Activated CD8-positive, alpha-beta T cell treated with anti-CD3 and anti-CD28 coated beads for 36 hours (primary cell): Measurements from ENCODE around the gene LRRC34. TPM values are rescaled to one million over a fixed set of nuclear protein-coding genes. Genes with fewer than 3 reads are reported as not detected.

Source experiments
- ATAC-seq: fragments of 200-7000 bp; cut with Tn5 transposase; one replicate; pipeline ENCODE4 v1.10.0; 2021; ENCODE audit warnings: mild to moderate bottlenecking, moderate library complexity
- CTCF ChIA-PET: fragments of 350-600 bp; sonication (Branson Sonifier 250); formaldehyde crosslinking; loops from one replicate; lab custom pipeline; 2021; ENCODE audit warnings: antibody characterized with exemption; lab: Charles Lee
- POLR2A ChIA-PET: fragments of 350-600 bp; sonication (Branson Sonifier 250); formaldehyde crosslinking; loops from one replicate; lab custom pipeline; 2021; ENCODE audit warnings: antibody characterized with exemption; lab: Charles Lee
- DNase-seq: peaks from one replicate; pipeline ENCODE4 v3.0.0-alpha.2; 2020
- H3K27ac Mint-ChIP-seq: one replicate; pipeline ENCODE4 v1.8.0; 2021; ENCODE audit warnings: mild to moderate bottlenecking, mixed read lengths
- H3K27me3 Mint-ChIP-seq: one replicate; pipeline ENCODE4 v1.8.0; 2021; ENCODE audit warnings: mixed read lengths
- H3K36me3 Mint-ChIP-seq: one replicate; pipeline ENCODE4 v1.8.0; 2021; ENCODE audit warnings: low read depth, mixed read lengths
- H3K4me1 Mint-ChIP-seq: one replicate; pipeline ENCODE4 v1.8.0; 2021; ENCODE audit warnings: low read depth, mixed read lengths
- H3K4me3 Mint-ChIP-seq: one replicate; pipeline ENCODE4 v1.8.0; 2021; ENCODE audit warnings: mild to moderate bottlenecking, moderate library complexity, mixed read lengths
- H3K9me3 Mint-ChIP-seq: one replicate; pipeline ENCODE4 v1.8.0; 2021; ENCODE audit warnings: mixed read lengths
- intact Hi-C: fragments of 100-400 bp; cut with micrococcal nuclease; formaldehyde crosslinking; loops from one replicate; pipeline ENCODE4 v1.10.0; 2022
- total RNA-seq, 2 experiments: library from RNA; stranded (reverse); gene quantifications; one replicate each; pipeline ENCODE4 v1.2.3, GENCODE V29; 2021
- TF ChIP-seq, protein P1 (sequence below): fragments of 200-600 bp; IDR thresholded peaks from one replicate; pipeline ENCODE4 v1.8.0; 2022; ENCODE audit warnings: antibody characterized with exemption, mild to moderate bottlenecking

The LRRC34 gene
- total RNA-seq, 2 experiments from 2014 or later, result 6.6 to 6.8 TPM

DNA sequence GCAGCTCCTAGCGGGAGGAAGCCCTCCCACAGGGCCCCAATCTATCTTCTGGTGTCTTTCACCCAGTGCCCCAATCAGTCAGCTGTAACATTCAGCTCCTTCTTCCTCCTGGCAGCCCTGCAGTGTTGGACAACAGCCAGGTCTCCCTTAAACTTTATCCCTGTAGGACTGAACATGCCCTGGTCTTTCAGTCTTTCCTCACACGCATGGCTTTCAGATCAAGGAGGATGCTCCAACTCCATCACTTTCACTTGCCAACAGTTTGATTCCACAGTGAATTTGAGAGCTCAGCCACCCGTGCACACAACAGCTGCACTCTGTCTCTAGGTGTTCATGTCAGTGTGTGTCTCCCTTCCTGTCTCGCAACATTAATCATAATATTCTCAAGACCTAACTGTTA is 28.5 kb upstream of the LRRC34 start:
- Mint-ChIP-seq H3K4me3 (no peak overlapping the region), H3K4me1 (no peaks in the 10 kb centered on the region), H3K36me3 (no peaks in the 10 kb centered on the region), H3K9me3 (no peaks in the 10 kb centered on the region), H3K27me3 (peaks cover 7% of the 10 kb centered on the region), H3K27ac (no peak overlapping the region)
- ATAC-seq (no peak), DNase-seq (no peak)
- CTCF ChIA-PET, result interaction anchor here (1.7 kb wide), 1 partner anchor 22 kb away, joined by 6 read pairs; no protein-coding TSS in a partner anchor
- intact Hi-C loops, result no loop called here
- POLR2A ChIA-PET, result no interaction called here
- TF ChIP-seq, protein P1, sequence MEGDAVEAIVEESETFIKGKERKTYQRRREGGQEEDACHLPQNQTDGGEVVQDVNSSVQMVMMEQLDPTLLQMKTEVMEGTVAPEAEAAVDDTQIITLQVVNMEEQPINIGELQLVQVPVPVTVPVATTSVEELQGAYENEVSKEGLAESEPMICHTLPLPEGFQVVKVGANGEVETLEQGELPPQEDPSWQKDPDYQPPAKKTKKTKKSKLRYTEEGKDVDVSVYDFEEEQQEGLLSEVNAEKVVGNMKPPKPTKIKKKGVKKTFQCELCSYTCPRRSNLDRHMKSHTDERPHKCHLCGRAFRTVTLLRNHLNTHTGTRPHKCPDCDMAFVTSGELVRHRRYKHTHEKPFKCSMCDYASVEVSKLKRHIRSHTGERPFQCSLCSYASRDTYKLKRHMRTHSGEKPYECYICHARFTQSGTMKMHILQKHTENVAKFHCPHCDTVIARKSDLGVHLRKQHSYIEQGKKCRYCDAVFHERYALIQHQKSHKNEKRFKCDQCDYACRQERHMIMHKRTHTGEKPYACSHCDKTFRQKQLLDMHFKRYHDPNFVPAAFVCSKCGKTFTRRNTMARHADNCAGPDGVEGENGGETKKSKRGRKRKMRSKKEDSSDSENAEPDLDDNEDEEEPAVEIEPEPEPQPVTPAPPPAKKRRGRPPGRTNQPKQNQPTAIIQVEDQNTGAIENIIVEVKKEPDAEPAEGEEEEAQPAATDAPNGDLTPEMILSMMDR, result no peak

DNA sequence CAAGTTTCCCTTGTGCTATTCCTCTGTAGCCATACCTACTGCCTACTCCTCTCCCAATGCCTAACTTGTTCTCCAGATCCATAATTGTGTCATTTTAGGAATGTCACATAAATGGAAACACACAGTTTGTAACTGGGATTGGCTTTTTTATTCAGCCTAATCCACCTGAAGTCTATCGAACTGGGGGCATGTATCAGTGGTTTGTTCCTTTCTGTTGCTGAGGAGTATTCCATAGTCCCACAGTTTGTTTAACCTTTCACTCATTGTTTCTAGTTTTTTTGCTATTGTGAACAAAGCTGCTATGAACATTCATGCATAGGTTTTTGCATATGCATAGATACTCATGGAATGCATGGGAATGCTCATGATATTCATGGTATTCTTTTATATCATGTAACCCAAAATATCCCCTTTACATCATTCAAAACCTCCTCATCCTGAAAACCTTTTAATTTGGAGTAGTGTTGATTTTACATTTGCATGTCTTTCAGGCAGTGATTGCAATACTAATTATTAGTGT is 25.9 kb upstream of the LRRC34 start:
- no peaks in the 10 kb centered on the region for H3K36me3 Mint-ChIP-seq
- ATAC-seq (no peak), DNase-seq (no peak)
- no peaks in the 10 kb centered on the region for H3K4me1 Mint-ChIP-seq
- CTCF ChIA-PET, result no interaction called here
- intact Hi-C loops, result no loop called here
- POLR2A ChIA-PET, result no interaction called here
- no peaks in the 10 kb centered on the region for H3K9me3 Mint-ChIP-seq
- H3K27ac Mint-ChIP-seq, result no peak overlapping the region
- TF ChIP-seq, protein P1, result no peak
- no peak overlapping the region for H3K4me3 Mint-ChIP-seq
- peaks cover 7% of the 10 kb centered on the region for H3K27me3 Mint-ChIP-seq

DNA sequence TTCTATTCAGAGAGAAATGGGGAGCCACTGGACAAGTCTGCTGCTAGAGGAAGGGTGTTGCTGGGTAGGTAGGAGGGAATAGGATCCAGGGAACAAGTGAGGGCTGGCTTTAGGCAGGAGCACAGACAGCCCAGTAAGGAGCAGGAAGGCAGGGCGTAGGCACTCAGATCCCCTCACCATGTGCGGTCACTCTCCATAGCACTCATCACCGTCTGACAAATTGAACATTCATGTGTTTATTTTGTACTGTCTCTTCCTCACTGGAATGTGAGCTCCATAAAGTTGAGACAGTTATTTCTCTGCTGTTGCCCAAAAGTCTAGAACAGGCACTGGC is 24.2 kb upstream of the LRRC34 start:
- ChIA-PET POLR2A (no interaction called here), CTCF (no interaction called here)
- DNase-seq, result no peak
- no peaks in the 10 kb centered on the region for H3K4me1 Mint-ChIP-seq
- H3K4me3 Mint-ChIP-seq, result no peak overlapping the region
- ATAC-seq, result no peak
- intact Hi-C loops, result no loop called here
- TF ChIP-seq, protein P1, result no peak
- no peaks in the 10 kb centered on the region for H3K9me3 Mint-ChIP-seq
- H3K36me3 Mint-ChIP-seq, result no peaks in the 10 kb centered on the region
- H3K27ac Mint-ChIP-seq, result no peak overlapping the region
- H3K27me3 Mint-ChIP-seq, result peaks cover 7% of the 10 kb centered on the region

DNA sequence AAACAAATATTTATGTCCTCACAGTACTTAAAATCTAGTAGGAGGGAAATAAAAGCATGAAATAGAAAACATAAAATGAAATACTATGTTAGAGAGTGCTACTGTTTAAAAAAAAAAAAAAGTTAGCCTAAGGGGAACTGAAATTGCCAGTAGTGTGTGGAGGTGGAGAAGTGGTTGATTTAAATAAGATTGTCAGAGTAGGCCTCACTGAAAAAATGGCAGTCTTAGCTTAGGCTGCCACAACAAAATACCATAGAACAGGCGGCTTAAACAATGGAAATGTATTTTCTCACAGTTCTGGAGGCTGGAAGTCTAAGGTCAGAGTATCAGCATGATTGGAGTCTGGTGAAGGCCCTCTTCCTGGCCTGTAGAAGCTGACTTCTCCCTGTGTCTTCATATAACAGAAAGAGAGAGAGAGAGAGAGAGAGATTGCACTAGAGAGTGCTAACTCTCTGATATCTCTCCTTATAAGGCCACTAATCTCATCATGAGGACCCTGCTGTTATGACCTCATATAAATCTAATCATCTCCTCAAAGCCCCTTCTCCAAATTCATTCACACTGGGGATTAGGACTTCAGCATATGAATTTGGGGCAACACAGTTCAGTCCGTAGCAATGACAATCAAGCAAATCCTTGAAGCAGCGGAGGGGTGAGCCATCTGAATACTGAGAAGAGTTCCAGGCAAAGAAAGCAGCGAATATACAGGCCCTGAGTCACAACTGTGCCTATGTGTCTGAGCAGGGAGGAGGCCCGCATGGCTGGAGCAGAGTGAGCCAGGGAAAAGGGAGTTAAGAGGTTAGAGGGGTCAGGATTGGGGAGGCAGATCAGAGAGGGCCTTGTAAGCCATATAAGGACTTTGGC is 23.6 kb upstream of the LRRC34 start:
- Mint-ChIP-seq H3K27me3 (peaks cover 7% of the 10 kb centered on the region), H3K4me1 (no peaks in the 10 kb centered on the region), H3K4me3 (no peak overlapping the region), H3K9me3 (no peaks in the 10 kb centered on the region), H3K36me3 (no peaks in the 10 kb centered on the region), H3K27ac (no peak overlapping the region)
- intact Hi-C loops, result no loop called here
- ATAC-seq (no peak), DNase-seq (no peak)
- TF ChIP-seq, protein P1, result no peak
- ChIA-PET POLR2A (no interaction called here), CTCF (no interaction called here)

DNA sequence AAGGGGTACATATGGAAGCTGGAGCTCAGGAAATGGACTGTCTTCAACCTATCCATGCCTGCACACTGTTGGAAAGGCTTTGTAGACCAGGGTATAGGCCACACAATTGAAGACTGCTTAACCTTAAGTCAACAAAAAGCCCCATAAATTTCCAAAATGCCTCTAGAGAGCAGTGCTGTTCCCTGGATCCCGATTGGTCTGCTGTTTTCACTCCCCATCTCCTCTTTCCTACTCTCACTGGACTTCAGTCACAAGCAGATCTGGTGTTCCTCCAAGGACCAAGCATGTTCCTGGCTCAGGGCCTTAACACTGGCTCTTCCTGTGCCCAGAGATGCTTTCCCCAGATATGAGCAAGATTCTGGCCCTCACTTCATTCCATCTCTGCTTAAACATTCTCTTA is 22.8 kb upstream of the LRRC34 start:
- no peaks in the 10 kb centered on the region for H3K36me3 Mint-ChIP-seq
- H3K4me1 Mint-ChIP-seq, result no peaks in the 10 kb centered on the region
- ATAC-seq, result no peak
- ChIA-PET POLR2A (no interaction called here), CTCF (no interaction called here)
- peaks cover 4% of the 10 kb centered on the region for H3K27me3 Mint-ChIP-seq
- no peaks in the 10 kb centered on the region for H3K9me3 Mint-ChIP-seq
- TF ChIP-seq, protein P1, result no peak
- intact Hi-C loops, result no loop called here
- DNase-seq, result no peak
- no peak overlapping the region for H3K27ac Mint-ChIP-seq
- H3K4me3 Mint-ChIP-seq, result no peak overlapping the region
